HG02943 (cell line): ENCODE data around the gene FGD2.

Experiments used
- ATAC-seq: cut with Tn5 transposase; IDR thresholded peaks from one replicate; pipeline ENCODE4 v1.9.1; 2021; ENCODE audit warnings: mild to moderate bottlenecking, low read depth, moderate library complexity; ENCODE audit not compliant: unreplicated experiment

The FGD2 gene

GRCh38 chr6:37013516-37014491, 8.3 kb downstream of the FGD2 start:
- no peak for ATAC-seq

- no peak for ATAC-seq
Observed at GRCh38 chr6:37014667-37015066, 9.2 kb downstream of the FGD2 start.

- ATAC-seq: no peak
Observed at GRCh38 chr6:37015532-37015931, 10.1 kb downstream of the FGD2 start.

GRCh38 chr6:37016995-37017394, 11.5 kb downstream of the FGD2 start:
- no peak for ATAC-seq

- no peak for ATAC-seq
Observed at GRCh38 chr6:37017606-37018197, 12.2 kb downstream of the FGD2 start.

GRCh38 chr6:37018198-37019064, 13.0 kb downstream of the FGD2 start:
- peak; percentile 89 for ATAC-seq

GRCh38 chr6:37019065-37019450, 13.6 kb downstream of the FGD2 start:
- no peak for ATAC-seq

- ATAC-seq: no peak
Observed at GRCh38 chr6:37020381-37020780, 14.9 kb downstream of the FGD2 start.

GRCh38 chr6:37020812-37021211, 15.4 kb downstream of the FGD2 start:
- ATAC-seq: no peak

- ATAC-seq: no peak
Observed at GRCh38 chr6:37021356-37022129, 16.1 kb downstream of the FGD2 start.

GRCh38 chr6:37022135-37022863, 16.8 kb downstream of the FGD2 start:
- ATAC-seq: no peak

GRCh38 chr6:37024656-37025337, 19.3 kb downstream of the FGD2 start:
- no peak for ATAC-seq

- no peak for ATAC-seq
Observed at GRCh38 chr6:37025621-37026466, 20.4 kb downstream of the FGD2 start.

GRCh38 chr6:37027036-37027720, 21.7 kb downstream of the FGD2 start:
- no peak for ATAC-seq

- no peak for ATAC-seq
Observed at GRCh38 chr6:37027811-37028469, 22.5 kb downstream of the FGD2 start.

- no peak for ATAC-seq
Observed at GRCh38 chr6:37029249-37029971, 24.0 kb downstream of the FGD2 start.
